ENCODE data around the gene ZNF518A.
"Not testable (repeated sequence)": the region's sequence is repeated elsewhere in the genome, so short reads cannot be mapped to it uniquely, and the experiment has no call there.

Gene ZNF518A

GRCh38 chr10:96133135-96133534 lies 3.0 kb downstream of the ZNF518A start:
- in situ Hi-C loops (cut with MboI; ENCODE audit: low sequenced_read_pairs): loop anchor here (5.0 kb wide), 1 partner anchor 41 kb away; no protein-coding TSS in a partner anchor

GRCh38 chr10:96136810-96137209 lies 6.7 kb downstream of the ZNF518A start:
- in situ Hi-C loops (cut with MboI; ENCODE audit: low sequenced_read_pairs): no loop called here

GRCh38 chr10:96137567-96137966 lies 7.5 kb downstream of the ZNF518A start:
- in situ Hi-C loops (cut with MboI; ENCODE audit: low sequenced_read_pairs): no loop called here

GRCh38 chr10:96138102-96138501 lies 8.0 kb downstream of the ZNF518A start:
- in situ Hi-C loops (cut with MboI; ENCODE audit: low sequenced_read_pairs): no loop called here

- in situ Hi-C loops (cut with MboI; ENCODE audit: low sequenced_read_pairs): no loop called here
Measured at GRCh38 chr10:96152437-96152836, 22.3 kb downstream of the ZNF518A start.

- in situ Hi-C loops (cut with MboI; ENCODE audit: low sequenced_read_pairs): no loop called here
Measured at GRCh38 chr10:96153070-96153469, 23.0 kb downstream of the ZNF518A start.

GRCh38 chr10:96165726-96166125 lies 35.6 kb downstream of the ZNF518A start:
- in situ Hi-C loops (cut with MboI; ENCODE audit: low sequenced_read_pairs): no loop called here

GRCh38 chr10:96168546-96168945 lies 38.4 kb downstream of the ZNF518A start:
- in situ Hi-C loops (cut with MboI; ENCODE audit: low sequenced_read_pairs): no loop called here

GRCh38 chr10:96170230-96170629 lies 40.1 kb downstream of the ZNF518A start:
- in situ Hi-C loops (cut with MboI; ENCODE audit: low sequenced_read_pairs): no loop called here

- in situ Hi-C loops (cut with MboI; ENCODE audit: low sequenced_read_pairs): no loop called here
Measured at GRCh38 chr10:96172666-96173065, 42.6 kb downstream of the ZNF518A start.

- in situ Hi-C loops (cut with MboI; ENCODE audit: low sequenced_read_pairs): no loop called here
Measured at GRCh38 chr10:96176985-96177384, 46.9 kb downstream of the ZNF518A start.

- in situ Hi-C loops (cut with MboI; ENCODE audit: low sequenced_read_pairs): no loop called here
Measured at GRCh38 chr10:96188421-96188820, 58.3 kb downstream of the ZNF518A start.

GRCh38 chr10:96188916-96189315 lies 58.8 kb downstream of the ZNF518A start:
- in situ Hi-C loops (cut with MboI; ENCODE audit: low sequenced_read_pairs): no loop called here

- in situ Hi-C loops (cut with MboI; ENCODE audit: low sequenced_read_pairs): not testable (repeated sequence)
Measured at GRCh38 chr10:96189505-96189904, 59.4 kb downstream of the ZNF518A start.

GRCh38 chr10:96201525-96201924 lies 71.4 kb downstream of the ZNF518A start:
- in situ Hi-C loops (cut with MboI; ENCODE audit: low sequenced_read_pairs): no loop called here

GRCh38 chr10:96205580-96205979 lies 75.5 kb downstream of the ZNF518A start:
- in situ Hi-C loops (cut with MboI; ENCODE audit: low sequenced_read_pairs): no loop called here

- in situ Hi-C loops (cut with MboI; ENCODE audit: low sequenced_read_pairs): no loop called here
Measured at GRCh38 chr10:96208271-96208670, 78.2 kb downstream of the ZNF518A start.

GRCh38 chr10:96208946-96209345 lies 78.8 kb downstream of the ZNF518A start:
- in situ Hi-C loops (cut with MboI; ENCODE audit: low sequenced_read_pairs): no loop called here

GRCh38 chr10:96211764-96212163 lies 81.7 kb downstream of the ZNF518A start:
- in situ Hi-C loops (cut with MboI; ENCODE audit: low sequenced_read_pairs): no loop called here

GRCh38 chr10:96212911-96213310 lies 82.8 kb downstream of the ZNF518A start:
- in situ Hi-C loops (cut with MboI; ENCODE audit: low sequenced_read_pairs): no loop called here
